GM10847 (cell line): ENCODE measurements around the gene RABGAP1L.

ENCODE experiments used
- POLR2A ChIP-seq: IDR thresholded peaks from 2 replicates; pipeline ENCODE4 v1.6.1; 2011; ENCODE audit not compliant: insufficient read length; ENCODE audit errors: extremely low read depth

Gene RABGAP1L

DNA sequence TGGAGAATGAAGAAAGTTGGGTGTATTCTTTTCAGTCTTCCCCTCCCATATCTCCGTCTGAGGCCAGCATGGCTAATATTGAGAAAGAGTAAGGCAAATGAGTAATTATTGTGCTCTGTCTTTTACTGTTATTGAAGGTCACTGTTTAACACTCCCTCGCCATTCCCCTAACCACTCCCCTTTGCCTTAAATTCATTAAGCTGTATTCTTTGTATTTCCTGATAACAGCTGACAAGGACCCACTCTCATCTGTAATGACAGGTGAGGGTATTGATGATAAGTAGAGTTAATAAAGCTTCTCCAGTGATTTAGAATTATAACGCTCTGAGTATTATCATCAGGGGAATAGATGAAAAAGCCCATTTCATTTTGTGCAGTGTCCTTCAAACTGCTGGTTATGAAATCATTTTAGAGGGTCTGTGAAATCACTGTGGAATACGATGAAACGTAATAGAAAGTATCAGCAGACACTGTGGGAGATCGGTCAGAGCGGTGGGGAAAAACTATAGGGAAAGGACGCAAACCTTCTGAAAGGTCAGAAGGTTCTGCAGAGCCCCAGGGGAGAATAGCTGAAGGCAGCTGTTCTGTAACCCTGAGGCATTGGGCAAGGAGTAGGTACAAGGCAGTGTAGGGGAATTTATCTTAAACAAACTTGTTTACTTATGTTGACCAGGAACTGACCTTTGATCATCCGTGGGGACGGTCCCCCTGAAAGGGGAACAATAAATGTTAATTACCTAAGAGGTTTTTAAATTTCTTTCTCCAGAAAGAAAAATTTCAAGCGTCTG is 794.2 kb downstream of the RABGAP1L start:
- no peak for TF ChIP-seq POLR2A

DNA sequence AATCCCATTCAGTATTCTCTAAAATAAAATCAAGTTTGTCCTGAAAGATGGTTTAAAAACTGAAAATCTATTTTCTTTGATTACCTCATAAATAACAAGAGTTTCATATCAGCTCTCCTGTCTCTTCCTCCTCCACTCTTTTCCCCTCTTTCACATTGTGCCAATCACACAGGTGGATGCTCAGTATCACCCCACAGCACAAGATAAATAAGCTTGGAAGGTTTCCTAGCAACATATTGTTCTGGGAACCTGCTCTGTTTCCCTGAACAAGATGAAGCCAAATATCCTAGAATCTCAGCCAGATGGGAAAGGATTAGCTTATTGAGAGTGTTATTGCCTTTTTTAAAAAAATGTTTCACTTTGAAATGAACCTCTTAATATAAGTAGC is 794.7 kb downstream of the RABGAP1L start:
- TF ChIP-seq POLR2A: no peak

DNA sequence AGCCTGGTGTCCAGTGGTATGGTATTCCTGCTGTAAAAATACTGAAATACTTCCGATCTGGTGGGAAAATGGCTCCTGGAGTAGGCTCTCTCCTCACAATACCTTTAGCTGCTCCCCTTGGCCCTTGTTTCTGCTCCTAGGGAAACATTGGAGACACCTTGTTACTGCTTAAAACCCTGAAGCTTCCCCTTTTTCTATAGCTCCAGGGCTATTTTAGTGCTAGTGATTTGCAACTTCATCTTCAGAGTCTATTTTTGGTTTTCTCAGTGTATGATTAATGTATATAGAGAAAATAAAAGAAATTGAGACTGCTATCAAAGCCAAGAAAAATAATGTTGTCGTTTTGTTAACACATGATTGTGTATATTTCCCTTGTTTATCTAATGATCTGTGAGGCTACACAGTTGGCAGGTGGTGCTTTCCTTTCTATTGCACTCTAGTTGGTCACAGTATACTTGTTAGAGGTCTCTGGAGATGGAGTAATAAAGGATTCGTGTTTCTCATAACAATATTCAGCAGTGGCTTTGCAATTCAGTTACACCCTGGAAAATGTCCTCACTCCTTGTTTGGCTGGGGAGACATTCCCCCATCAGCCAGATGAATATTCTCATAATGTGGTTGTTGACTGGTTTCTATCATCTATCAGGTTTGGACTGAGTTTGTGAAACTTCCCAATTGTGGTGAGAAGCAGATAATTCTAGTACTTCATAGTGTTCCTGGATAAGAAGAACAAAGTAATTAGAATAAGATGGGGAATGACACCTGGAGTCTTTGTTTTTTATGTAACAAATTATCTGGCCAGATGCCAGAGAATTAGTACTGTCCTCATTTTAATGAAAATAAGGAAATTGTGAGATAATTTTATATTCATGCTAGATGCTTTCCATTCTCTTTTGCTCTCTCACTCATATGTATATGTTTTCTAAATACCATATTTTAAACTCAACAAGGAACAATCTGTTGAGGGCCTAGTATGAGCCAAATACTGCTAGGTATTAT is 795.6 kb downstream of the RABGAP1L start:
- no peak for TF ChIP-seq POLR2A

DNA sequence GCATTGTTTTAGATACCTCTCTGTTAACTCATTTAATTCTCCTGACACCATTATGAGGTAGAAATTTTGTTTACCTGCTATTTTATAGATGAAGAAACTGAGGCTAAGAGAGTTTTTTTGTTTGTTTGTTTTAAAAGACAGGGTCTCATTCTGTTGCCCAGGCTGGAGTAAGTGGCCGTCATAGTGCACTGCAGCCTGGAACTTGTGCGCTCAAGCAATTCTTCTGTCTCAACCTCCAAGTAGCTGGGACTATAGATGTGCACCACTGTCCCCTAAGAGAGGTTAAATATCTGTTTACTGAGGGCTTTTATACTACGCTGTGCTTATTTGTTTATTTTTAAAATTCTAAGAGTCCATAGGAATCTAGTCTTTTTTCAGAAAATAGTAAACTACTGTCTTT is 796.8 kb downstream of the RABGAP1L start:
- no peak for TF ChIP-seq POLR2A

DNA sequence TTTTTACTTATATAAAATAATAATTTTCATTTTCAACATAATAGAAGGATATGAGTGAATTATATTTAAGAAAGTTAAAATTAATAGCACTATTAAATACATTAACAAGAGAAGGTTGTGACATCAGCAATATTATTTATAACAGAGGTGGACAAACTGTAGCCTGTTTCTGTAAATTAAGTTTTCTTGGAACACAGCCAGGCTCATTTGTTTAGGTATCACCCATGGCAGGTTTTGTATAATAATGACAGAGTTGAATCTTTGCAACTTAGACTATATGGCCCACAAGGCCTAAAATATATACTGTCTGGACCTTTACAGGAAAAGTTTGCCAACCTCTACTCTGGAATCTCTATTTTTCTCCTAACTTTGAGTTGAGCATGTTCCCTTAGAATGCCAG is 797.7 kb downstream of the RABGAP1L start:
- TF ChIP-seq POLR2A: no peak

DNA sequence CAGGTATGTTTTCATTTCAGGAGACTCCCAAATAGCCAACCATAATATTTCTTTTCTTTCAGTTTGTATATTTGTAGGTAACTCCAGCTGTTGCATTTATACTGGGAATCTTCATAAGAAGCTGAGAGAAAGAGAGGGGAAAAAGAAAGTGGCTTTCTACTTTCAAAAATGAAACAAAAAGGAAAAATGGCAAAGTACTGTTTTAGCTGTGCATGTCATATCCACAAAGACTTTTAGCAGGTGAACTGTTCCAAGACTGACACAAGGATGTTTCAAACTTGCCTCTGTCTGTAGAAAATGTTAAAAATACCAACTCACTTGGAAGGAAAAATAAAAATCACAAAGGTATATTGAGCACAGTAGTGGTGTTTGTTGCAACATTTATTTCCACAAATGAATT is 798.5 kb downstream of the RABGAP1L start:
- TF ChIP-seq POLR2A: no peak

DNA sequence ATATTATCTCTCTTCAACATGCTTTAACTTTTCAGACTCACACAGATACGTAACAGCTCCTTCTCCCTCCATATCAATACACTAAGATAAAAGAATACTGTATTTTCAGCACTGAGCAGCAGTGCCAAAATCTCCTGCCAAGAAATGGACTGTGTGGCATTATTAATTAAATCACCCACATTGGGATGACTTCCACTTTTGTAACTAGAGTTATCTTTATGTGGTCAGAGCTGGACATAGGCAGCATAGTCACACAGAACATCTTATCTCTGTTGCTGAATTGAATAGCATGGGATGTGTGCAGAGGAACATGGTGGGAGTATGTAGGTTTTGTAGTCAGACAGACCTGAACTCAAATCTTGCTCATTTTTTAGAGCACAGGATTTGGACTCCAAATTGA is 799.1 kb downstream of the RABGAP1L start:
- no peak for TF ChIP-seq POLR2A

DNA sequence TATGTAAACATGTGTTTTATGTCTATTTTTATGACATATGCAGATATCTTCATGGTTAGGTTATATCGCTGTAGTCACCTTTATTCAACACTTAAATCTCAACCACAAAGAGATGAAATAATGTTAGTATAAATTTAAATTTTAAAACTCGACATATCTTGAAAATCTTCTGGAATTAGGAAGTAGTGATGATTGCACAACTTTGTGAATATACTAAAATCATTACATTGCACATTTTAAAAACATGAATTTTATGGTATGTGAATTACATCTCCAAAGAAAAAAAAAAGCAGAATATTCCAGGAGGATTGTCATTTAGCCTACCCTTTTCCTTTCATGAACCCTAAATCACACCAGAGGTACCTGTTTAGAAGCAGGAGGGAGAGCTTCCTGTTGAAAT is 801.0 kb downstream of the RABGAP1L start:
- TF ChIP-seq POLR2A: no peak

DNA sequence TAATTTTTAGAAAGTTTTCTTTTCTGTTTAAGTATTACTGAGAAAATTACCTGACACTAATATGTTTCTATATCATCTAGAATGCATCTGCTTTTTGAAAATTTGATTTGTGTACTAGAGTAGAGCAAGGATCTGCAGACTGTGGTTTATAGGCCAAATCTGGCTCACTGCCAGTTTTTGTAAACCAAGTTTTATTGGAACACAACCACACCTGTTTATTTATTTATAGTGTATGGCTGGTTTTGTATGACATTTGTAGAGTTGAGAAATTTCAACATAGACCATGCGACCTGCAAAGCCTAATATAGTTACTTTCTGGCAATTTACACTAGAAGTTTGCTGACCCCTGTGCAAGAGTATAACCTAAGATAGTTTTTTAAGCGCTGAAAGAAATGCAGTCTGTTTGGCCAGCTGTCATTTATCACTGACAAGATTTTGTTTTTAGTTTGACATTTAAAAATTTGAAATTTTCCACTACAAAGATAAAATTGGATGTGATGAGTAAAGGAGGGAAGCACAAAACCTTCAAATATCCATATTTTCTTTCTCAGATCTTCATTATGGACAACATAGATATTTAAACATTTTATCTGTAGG is 804.3 kb downstream of the RABGAP1L start:
- no peak for TF ChIP-seq POLR2A

DNA sequence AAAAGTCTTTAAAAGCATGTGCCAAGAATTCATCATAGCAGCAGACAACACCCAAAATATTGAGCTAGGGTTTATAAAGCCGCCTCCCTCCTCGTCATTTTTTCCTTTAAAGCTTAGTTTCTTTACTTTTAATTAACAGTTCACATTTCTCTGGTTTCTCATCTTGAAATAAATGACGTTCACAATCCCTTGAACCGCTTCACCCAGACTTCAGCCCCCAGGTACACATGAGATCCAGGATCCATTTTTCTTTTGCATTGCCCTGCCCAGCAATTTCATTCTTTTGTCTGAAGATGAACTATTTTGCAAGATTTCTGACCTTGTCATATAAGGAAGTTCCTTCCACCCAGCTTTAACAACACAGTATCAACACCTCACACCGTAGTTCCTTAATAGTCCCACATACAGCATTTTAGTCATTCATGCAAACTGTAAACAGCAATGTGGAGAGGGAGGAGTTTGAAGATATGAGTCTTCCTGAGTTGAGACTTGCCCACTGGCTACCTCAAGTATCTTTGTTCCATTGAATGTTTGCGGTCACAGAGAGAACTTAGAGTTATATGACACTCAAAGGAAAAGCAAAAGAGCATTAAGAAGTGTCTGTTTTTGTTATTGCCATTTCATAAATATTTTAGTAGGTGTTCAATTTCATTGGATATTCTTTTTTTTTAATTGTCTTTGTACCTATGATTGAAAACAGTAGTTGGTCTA is 805.1 kb downstream of the RABGAP1L start:
- TF ChIP-seq POLR2A: no peak

DNA sequence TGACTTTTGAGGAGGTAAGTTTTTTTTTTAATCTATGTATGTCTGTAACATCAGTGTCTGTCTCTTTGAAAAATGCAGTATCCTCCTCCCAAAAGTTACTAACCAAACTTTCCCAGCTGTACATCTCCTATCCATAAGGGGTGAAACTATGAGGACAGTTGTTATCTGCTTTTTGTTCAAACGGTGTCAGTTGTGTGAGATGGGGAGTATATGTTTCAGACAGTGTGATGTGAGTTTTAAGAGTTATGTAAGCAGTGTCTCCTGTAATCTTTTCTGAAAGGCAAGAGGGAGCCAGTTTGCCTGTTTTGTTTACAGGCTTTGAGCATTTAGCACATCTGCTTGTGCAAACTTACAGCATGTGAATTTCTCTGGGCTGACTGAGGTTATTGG is 805.6 kb downstream of the RABGAP1L start:
- TF ChIP-seq POLR2A: no peak

DNA sequence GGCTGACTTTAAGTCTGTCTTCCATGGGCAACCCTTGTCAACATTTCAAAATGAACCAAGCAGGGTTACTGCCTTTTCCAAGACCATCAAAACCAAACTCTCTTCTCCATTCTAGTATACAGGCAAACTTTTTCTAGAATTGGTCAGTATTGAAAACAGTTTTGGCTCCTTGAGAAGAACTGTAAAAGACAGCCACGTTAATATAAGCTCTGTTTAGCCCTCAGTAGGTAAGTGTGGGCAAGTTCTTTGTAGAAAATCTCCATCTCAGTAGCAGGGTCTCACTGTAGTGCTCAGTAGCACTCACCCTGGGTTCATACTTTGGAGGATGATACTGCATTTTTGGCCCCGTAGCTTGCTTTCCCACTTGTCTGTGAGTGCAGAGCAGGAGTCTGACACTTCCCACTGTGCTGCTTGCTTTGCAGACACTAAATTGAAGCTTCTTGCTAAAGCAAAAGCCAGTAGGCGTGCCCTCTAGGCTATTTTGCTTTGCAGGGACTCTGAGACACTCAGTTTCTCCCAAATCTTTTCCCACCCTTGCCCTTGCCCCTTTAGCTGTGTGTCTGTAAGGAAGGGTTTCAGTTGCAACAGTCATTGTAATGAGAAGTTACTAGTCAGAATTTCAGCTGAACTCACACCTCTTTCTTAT is 806.2 kb downstream of the RABGAP1L start:
- TF ChIP-seq POLR2A: no peak

DNA sequence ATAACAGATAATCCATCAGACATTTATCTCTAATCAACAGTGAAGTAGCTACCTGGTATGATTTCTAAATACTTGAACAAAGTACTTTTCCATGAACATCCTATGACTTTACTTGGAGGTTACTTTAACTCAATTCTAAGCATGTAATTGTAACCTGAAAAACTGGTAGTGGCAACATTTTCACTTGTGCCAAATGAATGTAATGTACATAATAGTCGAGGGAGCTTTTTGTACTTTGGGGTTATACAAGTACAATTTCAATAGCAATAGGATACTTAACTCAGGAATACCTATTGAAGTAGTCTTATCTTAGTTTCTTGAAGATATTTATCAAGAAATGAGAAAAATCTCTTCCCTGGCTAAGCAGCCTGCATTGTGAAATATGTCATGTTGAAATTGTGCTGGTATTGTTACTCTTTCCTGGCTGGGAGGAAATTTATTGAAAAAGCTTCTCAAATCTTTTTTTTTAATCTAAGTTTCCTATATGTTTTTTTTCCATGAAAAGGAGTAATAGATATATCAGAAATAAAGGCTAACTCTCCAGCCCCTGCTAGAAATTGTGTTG is 806.8 kb downstream of the RABGAP1L start:
- no peak for TF ChIP-seq POLR2A

DNA sequence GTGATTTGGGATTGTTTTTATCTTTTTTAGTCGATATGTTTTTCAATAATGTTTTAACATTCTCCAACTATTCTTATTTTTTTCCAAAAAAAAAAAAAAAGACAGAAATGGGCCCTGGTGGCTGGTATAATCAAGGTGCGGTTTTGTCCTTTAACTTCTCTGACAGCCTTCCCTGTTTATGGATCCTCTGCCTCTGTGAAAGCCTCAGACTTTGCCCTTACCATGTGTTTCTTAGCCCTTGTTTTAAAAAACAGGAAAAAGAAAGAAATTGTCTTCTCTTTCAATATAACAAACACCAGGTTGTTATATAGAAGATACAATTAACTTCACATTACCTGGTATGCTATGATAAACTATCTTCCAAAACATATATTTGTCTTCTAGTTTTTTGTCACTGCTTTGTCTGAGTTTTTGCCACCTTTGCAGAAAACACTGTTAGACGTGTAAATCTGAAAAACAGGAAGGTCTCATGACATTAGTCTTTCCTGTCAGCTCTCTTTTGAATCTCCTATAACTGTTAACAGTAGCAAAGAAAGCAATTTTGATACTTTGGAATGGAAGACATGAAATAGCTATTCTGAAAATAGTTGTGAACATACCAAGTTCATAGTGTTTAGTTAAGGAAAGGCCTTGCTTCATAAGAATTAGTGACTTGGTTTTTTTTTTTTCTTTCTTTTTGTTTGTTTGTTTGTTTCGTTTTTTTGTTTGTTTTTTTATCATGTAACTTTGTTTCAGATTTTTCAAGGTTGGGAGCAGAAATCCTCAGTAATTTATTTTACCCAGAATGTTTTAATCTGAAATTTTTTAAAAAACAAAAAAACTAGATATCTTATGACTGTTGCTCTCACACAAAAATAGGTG is 808.8 kb downstream of the RABGAP1L start:
- TF ChIP-seq POLR2A: no peak

DNA sequence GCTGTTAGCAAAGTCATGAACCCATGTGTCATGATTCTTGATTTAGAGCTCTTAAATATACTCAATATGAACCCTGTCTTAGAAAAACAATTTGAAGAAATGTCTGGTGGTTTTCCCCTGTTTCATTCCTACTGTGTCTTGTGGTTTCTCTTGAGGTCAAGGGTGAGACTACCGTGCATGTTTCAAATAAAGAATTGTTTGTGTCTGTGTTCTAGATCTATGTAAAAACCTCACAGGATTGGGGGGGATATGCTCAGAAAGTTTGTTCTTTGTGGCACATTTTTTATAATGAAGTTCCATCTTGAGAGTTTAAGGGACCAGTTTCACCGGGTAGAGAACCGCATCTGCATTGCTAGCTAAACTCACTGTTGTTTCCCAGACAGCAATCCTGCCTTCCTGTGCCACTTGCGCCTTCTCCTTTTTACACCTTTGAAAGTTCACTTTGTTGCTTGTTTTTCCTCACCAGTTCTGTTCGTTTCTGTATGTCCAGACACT is 809.5 kb downstream of the RABGAP1L start:
- TF ChIP-seq POLR2A: no peak
